HG03432 (cell line): ENCODE measurements around the gene OR52R1.
A peak's percentile ranks its signal among the peaks of the same experiment; 100 is the strongest.
"Not testable (repeated sequence)": the region's sequence is repeated elsewhere in the genome, so short reads cannot be mapped to it uniquely, and the experiment has no call there.

Source experiments
- ATAC-seq: cut with Tn5 transposase; IDR thresholded peaks from one replicate; pipeline ENCODE4 v1.9.1; 2021; ENCODE audit warnings: mild to moderate bottlenecking, moderate library complexity; ENCODE audit not compliant: unreplicated experiment

Gene OR52R1

GRCh38 chr11:4804280-4804679 lies at the start of gene OR52R1:
TSS of gene OR52R1 (minus strand) at chr11:4804380. CDS start at chr11:4804380, 0 bp downstream.
- ATAC-seq: no peak

GRCh38 chr11:4851033-4851432 lies 46.9 kb upstream of the OR52R1 start:
- ATAC-seq: no peak

GRCh38 chr11:4848908-4849532 lies 44.8 kb upstream of the OR52R1 start, which contains the start of gene OR51S1:
TSS of gene OR51S1 (minus strand) at chr11:4849208. CDS start at chr11:4849208, 0 bp downstream.
- ATAC-seq: no peak

GRCh38 chr11:4839851-4840549 lies 35.8 kb upstream of the OR52R1 start:
- ATAC-seq: no peak

- no peak for ATAC-seq
Observed at GRCh38 chr11:4830909-4831308, 26.7 kb upstream of the OR52R1 start.

- no peak for ATAC-seq
Observed at GRCh38 chr11:4830346-4830745, 26.2 kb upstream of the OR52R1 start.

GRCh38 chr11:4826425-4826824 lies 22.2 kb upstream of the OR52R1 start:
- ATAC-seq: no peak

- ATAC-seq: no peak
Observed at GRCh38 chr11:4825132-4825531, 21.0 kb upstream of the OR52R1 start.

GRCh38 chr11:4821021-4821420 lies 16.8 kb upstream of the OR52R1 start, which contains the start of gene OR51F2:
TSS of gene OR51F2 (plus strand) at chr11:4821321. CDS start at chr11:4821422, 101 bp downstream.
- no peak for ATAC-seq

- no peak for ATAC-seq
Observed at GRCh38 chr11:4809246-4809645, 5.1 kb upstream of the OR52R1 start.

- no peak for ATAC-seq
Observed at GRCh38 chr11:4808476-4808875, 4.3 kb upstream of the OR52R1 start.

GRCh38 chr11:4801316-4801715 lies 2.9 kb downstream of the OR52R1 start:
- not testable (repeated sequence) for ATAC-seq

GRCh38 chr11:4798427-4799183 lies 5.6 kb downstream of the OR52R1 start:
- no peak for ATAC-seq

- no peak for ATAC-seq
Observed at GRCh38 chr11:4797206-4797605, 7.0 kb downstream of the OR52R1 start.

- ATAC-seq: no peak
Observed at GRCh38 chr11:4782454-4782853, 21.7 kb downstream of the OR52R1 start.

- ATAC-seq: no peak
Observed at GRCh38 chr11:4769838-4770237, 34.3 kb downstream of the OR52R1 start, which contains the start of gene OR51F1. TSS of gene OR51F1 (minus strand) at chr11:4769938. CDS start at chr11:4769938, 0 bp downstream.

GRCh38 chr11:4768094-4768493 lies 36.1 kb downstream of the OR52R1 start:
- no peak for ATAC-seq

- ATAC-seq: no peak
Observed at GRCh38 chr11:4766420-4767043, 37.6 kb downstream of the OR52R1 start.

- ATAC-seq: peak; percentile 57
Observed at GRCh38 chr11:4763096-4763495, 41.1 kb downstream of the OR52R1 start.
